HG02885 (cell line): Measurements from ENCODE around the gene DOP1A.
A peak's percentile ranks its signal among the peaks of the same experiment; 100 is the strongest.
"Not testable (repeated sequence)": the region's sequence is repeated elsewhere in the genome, so short reads cannot be mapped to it uniquely, and the experiment has no call there.

Source experiments
- ATAC-seq: cut with Tn5 transposase; IDR thresholded peaks from one replicate; pipeline ENCODE4 v1.9.1; 2021; ENCODE audit warnings: mild to moderate bottlenecking; ENCODE audit not compliant: unreplicated experiment, poor library complexity

The DOP1A gene

DNA sequence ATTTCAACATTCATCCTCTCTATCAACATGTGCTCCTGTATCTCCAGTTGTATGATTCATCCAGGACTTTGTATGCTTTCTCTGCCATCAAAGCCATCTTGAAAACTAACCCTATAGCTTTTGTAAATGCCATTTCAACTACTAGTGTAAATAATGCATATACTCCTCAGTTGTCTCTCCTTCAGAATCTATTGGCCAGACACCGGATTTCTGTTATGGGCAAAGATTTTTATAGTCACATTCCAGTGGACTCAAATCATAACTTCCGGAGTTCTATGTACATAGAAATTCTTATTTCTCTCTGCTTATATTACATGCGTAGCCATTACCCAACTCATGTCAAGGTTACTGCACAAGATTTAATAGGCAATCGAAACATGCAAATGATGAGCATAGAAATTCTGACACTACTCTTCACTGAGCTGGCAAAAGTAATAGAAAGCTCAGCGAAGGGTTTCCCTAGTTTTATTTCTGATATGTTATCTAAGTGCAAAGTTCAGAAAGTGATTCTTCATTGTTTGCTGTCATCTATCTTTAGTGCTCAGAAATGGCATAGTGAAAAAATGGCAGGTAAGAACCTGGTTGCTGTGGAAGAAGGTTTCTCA lies 70.7 kb downstream of the DOP1A start:
- no peak for ATAC-seq

DNA sequence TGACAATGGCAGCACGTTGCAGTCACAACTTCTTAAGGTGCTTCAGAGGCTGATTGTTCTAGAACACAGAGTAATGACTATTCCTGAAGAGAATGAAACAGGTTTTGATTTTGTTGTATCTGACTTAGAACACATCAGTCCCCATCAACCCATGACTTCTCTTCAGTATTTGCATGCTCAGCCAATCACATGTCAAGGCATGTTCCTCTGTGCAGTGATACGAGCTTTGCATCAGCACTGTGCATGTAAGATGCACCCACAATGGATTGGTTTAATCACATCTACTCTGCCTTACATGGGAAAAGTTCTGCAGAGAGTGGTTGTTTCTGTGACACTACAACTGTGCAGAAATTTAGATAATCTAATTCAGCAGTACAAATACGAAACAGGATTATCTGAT lies 71.3 kb downstream of the DOP1A start:
- ATAC-seq = no peak

DNA sequence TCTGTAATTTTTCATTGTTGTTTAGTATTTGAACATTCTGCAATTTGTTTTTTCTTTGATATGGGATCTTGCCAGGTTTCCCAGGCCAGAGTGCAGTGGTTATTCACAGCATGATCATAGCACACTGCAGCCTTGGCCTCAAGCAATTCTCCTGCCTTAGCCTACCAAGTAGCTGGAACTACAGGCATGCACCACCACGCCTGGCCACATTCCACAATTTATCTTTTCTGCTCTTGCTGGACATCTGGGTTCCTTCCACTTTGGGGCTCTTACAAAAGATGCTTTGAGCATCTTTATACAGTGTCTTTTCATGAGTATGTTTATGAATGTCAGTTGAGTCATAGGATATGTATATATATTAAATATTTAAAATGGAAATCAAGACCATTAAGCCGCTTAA lies 83.6 kb downstream of the DOP1A start:
- ATAC-seq = no peak

DNA sequence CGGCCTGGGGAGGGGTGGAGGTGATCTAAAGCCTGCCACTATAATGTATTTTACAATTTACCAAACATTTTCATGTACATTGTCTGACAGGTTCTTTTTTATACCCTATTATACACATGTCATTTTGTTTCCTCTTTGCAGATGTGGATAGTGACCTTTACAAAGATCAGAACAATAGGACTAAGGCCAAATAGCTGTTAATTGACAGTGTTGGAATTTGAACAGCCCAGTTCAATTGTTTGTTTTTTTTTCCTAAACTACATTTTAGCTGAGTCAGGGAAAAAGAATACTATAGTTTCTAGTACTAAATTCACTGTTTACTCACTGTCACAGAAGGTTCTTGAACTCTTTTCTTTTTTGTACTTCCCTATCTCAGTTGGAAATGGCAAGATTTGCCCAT lies 85.4 kb downstream of the DOP1A start:
- ATAC-seq = no peak

DNA sequence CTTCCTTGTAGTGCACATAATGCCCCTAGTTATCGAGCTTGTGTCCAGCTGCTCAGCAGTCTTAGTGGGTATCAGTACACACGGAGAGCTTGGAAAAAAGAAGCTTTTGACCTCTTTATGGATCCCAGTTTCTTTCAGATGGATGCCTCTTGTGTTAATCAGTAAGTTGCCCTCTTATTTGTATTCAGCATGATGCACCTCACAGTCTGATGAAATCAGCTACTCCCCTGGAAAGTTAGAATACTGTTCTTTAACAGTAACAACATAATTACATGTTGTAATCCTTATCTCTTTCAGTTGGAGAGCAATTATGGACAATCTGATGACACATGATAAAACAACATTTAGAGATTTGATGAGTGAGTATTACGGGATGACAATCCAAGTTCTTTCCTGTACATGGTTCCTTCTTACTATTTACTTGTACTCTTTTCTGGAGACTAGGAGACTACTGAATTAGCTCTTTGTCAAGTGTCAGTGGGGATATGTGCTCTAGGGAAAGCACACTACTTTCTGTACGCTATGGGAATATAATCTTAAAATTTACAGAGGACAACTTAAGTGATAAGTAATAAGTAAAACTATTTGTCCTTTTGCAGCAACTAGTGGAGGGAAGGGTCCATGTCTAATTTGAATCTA lies 86.5 kb downstream of the DOP1A start:
- no peak for ATAC-seq

DNA sequence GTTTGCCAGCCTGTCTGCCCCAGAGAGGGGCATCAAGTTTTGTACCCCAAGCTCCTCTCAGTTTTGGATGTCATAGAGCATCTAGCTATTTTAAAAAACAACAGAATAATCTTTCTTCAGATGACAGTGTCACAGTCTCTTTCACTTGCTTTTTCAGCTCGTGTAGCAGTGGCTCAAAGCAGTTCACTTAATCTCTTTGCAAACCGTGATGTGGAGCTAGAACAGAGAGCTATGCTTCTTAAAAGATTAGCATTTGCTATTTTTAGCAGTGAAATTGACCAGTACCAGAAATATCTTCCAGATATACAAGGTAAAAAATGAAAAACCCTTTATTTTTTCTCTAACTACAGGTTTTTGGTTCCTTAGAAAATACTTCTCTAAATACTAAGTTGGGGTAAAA lies 88.3 kb downstream of the DOP1A start:
- no peak for ATAC-seq

DNA sequence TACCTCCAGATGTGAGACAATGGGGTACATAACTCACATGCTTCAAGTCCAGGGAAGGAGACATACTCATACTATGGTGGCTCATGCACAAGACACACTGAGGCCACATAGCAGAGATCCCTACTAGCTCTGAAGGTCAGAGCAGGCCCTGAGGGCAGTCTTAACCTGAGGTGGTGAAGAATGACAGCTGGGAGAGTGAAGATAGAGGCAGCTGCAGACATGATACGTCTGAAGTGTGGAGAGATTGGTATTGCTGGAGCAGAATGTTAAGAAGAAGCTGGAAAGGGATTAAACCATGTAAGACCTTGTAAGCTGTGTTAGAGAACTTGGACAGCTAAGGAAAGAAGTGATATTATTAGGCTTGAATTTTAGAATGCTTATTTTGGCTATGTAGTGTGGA lies 92.7 kb downstream of the DOP1A start:
- ATAC-seq = no peak

DNA sequence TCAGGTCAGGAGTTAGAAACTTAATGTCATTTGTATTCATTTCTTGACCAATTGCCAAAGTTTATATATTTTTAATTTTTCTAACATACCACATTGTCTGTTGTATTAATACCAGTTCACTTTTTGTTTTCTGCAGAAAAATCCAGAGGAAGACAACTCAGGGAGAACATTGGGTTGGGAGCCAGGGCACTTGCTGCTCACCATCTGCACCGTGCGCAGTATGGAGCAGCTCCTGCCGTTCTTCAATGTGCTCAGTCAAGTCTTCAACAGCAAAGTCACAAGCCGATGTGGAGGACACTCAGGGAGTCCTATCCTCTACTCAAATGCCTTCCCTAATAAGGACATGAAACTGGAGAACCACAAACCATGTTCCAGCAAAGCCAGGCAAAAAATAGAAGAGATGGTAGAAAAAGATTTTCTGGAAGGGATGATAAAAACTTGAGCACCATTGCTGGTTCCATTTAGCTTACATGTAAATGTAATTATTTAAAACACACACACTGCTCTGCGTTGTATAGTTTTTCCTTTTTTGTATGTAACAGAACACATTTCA lies 100.3 kb downstream of the DOP1A start:
- no peak for ATAC-seq

DNA sequence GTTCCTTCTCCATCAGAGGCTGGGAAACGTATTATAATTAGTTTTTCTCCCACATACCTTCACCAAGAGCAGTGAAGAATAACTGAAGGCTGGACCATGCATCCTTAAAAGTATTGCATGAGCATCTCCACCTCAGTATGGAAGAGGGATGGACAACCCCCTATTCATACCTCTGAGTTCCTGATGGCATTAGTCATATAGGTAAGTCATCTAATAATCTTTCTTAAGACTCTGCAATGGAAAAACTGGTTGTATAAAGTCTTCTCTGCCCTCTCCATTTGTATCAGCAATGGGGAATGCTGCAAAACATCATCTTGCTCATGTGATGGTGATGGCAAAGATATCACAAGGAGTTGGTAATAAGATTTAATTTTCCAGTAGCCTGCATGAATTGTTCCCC lies 101.1 kb downstream of the DOP1A start:
- ATAC-seq = no peak

DNA sequence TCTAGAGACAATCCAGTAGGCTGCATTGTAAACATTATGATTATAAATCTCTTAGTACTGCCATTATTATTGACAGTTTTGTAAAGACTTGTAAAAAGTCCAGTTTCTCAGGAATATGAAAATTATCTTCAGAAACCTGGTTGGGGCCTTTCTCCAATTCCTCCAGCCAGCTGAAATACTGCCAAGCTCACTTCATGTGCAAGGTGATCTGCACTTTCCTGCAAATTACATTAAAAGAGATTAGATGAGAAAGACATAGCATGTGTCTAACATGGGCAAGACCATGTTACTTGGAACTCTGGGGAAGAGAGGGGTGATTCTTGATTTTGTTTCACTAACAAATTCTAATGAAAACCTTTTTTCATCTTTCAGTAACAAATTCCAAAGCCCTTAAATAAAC lies 101.6 kb downstream of the DOP1A start:
- no peak for ATAC-seq

DNA sequence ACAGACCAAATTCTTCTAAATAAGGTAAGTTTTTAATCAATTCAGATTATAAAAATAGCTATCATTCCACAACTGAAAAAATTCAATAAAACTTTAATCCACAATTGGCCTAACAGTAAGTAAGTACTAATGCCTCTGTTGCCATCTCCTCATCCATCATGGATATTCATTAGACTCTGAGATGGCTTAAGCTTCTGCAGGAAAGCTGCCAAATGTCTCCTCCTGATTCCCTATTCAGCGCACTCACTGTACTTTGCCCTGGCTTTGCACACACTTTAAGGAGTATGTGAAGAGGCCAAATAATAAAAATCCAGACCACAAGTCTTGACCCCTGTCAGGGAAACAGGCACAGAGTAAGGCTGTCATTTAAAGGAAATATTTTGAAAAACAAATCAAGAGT lies 102.0 kb downstream of the DOP1A start:
- no peak for ATAC-seq

DNA sequence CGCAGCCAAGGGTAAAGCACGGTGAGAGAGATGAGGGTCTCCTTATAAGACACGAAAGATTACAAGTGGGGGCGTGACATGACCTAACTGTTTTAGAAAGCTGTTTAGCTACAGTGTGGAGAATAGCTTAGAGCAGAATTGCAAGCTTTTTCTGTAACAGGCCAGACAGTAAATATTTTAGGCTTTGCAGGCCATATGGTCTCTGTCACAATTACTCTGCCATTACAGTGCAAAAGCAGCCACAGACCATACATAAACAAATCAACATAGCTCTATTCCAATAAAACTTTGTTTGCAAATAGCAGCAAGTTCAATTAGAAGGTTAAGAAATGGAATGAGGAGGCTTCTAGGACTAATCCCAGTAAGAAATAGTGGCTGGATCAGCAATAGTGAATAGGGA lies 108.8 kb downstream of the DOP1A start:
- no peak for ATAC-seq

DNA sequence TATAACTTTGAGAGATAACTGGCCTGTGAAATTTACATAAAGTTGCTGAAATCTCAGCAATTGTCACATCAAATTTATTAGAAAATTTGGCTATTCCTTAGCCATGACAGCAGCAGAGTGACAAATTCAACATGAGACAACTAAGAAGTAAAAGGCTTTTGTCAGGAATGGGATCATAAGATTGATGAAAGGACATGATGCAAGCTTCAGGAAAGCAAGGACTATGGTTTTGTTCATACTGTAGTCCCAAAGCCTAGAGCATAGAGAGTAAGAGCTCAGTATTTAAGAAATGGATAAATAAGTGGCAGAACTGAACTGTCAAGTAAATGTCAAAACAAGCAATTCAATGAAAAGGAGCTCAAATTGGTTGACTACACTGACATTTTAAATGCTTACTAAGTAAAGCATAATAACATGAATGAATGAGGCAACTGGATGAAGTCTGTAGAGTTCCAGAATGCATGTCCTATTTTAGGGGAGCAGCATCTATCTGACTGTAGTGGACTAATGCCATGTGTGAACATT lies 113.0 kb downstream of the DOP1A start:
- ATAC-seq = no peak

DNA sequence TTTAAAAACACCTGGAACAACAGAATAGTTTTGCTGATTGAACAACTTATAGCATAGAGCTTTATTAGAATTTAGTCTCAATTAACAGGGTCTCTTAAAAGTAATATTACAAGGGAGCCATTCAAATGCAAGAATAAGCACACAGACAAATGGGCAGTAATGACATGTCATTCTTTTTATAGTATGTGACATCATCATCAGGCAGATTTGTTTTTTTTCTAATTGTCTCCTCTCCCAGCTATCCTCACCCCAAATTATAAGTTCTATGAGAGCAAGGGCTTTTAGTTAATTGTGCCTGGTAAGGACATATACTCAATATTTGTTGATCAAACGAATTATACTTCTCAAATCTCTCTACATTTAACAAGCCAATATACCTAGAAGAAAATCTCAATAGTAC lies 114.6 kb downstream of the DOP1A start:
- ATAC-seq = no peak

DNA sequence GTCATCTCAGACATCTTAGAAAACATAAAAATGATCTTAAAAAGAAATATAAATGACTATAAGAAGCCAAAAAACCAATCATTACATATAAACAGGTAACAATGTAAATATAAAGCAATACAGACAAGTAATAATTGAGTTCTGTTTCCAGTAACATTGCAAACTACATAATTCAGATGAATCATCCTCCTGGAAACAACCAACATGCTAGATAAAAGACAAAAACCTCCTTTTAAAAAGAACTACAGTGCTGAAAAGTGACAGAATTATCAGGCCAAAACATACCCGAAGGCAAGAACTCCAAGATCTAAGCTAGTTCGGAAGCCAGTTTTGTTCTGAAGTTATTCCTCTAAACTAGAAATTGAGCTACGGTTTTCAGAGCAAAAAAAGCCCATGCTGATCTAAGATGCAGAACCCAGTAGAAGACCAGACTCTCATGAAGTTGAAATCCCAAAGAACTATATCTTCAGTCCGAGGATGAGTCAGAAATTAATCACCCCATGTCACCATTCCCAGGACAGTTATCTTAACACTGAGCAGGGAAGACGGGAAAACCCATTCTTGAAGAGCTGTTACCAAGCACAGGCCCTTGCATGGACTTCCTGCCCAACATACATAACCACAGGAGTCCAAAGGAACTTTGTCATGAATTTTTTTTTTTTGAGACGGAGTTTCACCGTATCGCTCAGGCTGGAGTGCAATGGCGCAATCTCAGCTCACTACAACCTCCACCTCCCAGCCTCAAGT lies 115.8 kb downstream of the DOP1A start:
- no peak for ATAC-seq

DNA sequence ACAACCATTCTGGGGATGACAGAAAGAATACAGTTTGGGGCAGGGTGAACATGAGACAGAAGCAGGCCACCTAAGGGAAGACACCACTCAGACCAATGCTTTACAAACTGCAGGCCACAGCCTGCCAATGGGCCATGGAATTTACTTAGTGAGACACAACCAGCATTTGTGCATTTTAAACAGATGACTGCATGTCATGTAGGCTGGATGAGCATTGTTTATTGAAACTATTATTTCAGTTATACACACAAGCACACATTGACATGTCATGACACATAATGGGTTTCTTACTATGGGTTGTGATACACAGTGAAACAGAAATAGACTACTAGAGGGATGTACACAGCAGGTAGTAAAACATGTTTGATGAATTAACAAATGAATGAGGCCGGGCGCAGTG lies 117.6 kb downstream of the DOP1A start:
- no peak for ATAC-seq

DNA sequence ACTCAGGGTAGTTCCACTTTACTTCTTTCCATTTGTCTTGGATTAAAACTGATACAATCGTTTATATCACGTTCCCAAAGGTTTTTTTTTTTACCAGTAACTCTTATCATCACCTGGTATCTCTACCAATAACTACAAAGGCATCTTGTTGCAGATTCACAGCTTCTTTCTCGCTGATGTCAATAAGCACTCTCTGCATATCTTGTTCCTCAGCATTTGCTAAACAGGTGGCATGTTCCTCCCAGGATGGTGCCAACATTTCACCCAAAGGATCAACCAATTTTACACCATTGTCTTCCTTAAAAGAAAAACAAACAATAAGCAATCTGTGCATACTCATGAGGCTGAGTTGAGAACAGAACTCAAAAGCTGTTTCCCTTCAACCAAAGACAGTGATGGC lies 121.0 kb downstream of the DOP1A start:
- ATAC-seq = no peak

DNA sequence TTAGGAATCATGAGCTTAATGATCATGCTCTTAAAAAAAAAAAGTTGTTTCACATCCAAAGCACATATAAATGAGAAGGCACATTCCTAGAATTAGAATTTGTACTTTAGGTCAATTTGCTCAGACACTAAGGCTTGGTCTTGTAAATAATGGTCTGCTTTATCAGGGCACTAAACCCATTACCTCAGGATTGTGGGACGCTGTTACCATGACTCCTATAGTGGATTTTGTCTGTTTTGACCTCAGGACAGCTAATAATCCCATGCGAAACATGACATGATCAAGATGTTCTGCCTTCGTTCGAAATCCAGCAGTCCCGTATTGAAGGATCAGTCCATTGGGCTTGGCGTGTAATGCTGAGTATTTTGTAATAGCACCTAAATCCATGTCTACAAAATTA lies 123.2 kb downstream of the DOP1A start:
- ATAC-seq = no peak

DNA sequence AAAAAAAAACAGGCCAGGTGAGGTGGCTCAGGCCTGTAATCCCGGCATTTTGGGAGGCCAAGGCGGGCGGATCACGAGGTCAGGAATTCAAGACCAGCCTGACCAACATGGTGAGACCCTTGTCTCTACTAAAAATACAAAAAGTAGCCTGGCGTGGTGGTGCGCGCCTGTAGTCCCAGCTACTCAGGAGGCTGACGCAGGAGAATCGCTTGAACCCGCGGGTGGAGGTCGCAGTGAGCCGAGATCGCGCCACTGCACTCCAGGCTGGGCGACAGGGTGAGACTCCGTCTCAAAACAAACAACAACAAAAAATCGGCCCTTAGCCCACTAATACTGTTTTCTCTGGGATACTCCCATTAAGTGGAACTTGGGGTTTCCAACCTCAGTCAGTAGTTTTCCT lies 124.5 kb downstream of the DOP1A start:
- not testable (repeated sequence) for ATAC-seq

DNA sequence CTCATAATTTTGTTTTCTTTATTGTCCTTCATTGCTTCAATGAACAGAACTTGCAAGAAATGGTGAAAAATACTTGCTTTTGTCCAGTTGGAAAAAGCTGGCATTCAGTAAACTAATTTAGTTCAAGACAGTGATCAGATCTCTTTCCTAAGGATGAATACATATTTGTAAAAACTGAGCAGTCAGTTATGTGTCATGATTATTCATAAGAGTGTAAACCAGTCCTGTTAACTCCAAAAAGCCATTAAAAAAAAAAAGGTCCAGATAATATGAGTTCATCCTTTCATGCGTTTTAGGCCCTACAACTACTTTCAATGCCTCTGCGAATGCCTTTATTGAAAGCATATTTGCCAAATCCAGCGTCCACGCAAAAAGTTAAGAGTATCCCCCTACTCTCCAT lies 125.0 kb downstream of the DOP1A start:
- ATAC-seq = peak; percentile 0
